Mesothelial cell of epicardium (in vitro differentiated cells): ENCODE data around the gene XKR7. TPM values are rescaled to one million over a fixed set of nuclear protein-coding genes. Genes with fewer than 3 reads are reported as not detected.
"Not testable (repeated sequence)": the region's sequence is repeated elsewhere in the genome, so short reads cannot be mapped to it uniquely, and the experiment has no call there.

Experiments
- DNase-seq, 2 experiments: peaks; one replicate each; pipeline ENCODE4 v3.0.0; 2021; ENCODE audit warnings: low spot score in 2 of 2; ENCODE audit not compliant: unreplicated experiment in 2 of 2
- H3K27ac Mint-ChIP-seq: 2 replicates; pipeline ENCODE4 v1.8.0; 2021; ENCODE audit warnings: mixed read lengths
- H3K27me3 Mint-ChIP-seq: 2 replicates; pipeline ENCODE4 v1.8.0; 2021; ENCODE audit warnings: low read depth, mixed read lengths
- H3K36me3 Mint-ChIP-seq: 2 replicates; pipeline ENCODE4 v1.8.0; 2021; ENCODE audit warnings: mixed read lengths
- H3K4me1 Mint-ChIP-seq: 2 replicates; pipeline ENCODE4 v1.8.0; 2021; ENCODE audit warnings: mixed read lengths
- H3K4me3 Mint-ChIP-seq: 2 replicates; pipeline ENCODE4 v1.8.0; 2021; ENCODE audit warnings: mild to moderate bottlenecking, moderate library complexity, mixed read lengths
- H3K9me3 Mint-ChIP-seq: 2 replicates; pipeline ENCODE4 v1.8.0; 2021; ENCODE audit warnings: mixed read lengths
- total RNA-seq: library from RNA; stranded (reverse); gene quantifications from 3 replicates; pipeline ENCODE4 v1.2.1, GENCODE V29; 2021
- TF ChIP-seq, protein P1 (sequence below): fragments of 200-600 bp; sonication (generic); IDR thresholded peaks from one replicate; pipeline ENCODE4 v1.5.0; 2021; ENCODE audit warnings: antibody characterized with exemption; ENCODE audit not compliant: unreplicated experiment

Gene XKR7
- total RNA-seq, 1 donor from 2014 or later: 0.25 TPM

DNA sequence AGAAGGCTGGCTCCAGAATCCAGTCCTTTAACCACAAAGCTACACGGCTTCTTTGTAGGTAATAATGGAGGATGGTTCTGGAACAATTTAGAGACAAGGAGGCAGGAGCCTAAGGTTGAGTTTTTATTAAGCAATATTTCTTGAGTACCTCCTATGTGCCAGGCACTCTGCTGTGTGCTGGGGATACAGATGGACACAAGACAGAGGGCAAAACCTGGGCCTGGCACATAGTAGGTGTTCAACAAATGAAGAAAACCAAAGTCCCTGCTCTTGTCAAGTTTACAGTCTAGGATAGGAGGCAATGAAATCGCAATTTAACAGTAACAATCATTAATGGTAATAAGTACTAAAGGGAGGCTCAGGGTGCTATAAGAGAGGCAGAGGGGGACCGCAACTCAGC lies 59.7 kb downstream of the XKR7 start:
- Mint-ChIP-seq H3K4me3 (no peak overlapping the region), H3K9me3 (no peaks in the 10 kb centered on the region), H3K36me3 (no peaks in the 10 kb centered on the region), H3K4me1 (no peaks in the 10 kb centered on the region), H3K27me3 (peaks cover 67% of the 10 kb centered on the region), H3K27ac (no peak overlapping the region)
- TF ChIP-seq, protein P1, sequence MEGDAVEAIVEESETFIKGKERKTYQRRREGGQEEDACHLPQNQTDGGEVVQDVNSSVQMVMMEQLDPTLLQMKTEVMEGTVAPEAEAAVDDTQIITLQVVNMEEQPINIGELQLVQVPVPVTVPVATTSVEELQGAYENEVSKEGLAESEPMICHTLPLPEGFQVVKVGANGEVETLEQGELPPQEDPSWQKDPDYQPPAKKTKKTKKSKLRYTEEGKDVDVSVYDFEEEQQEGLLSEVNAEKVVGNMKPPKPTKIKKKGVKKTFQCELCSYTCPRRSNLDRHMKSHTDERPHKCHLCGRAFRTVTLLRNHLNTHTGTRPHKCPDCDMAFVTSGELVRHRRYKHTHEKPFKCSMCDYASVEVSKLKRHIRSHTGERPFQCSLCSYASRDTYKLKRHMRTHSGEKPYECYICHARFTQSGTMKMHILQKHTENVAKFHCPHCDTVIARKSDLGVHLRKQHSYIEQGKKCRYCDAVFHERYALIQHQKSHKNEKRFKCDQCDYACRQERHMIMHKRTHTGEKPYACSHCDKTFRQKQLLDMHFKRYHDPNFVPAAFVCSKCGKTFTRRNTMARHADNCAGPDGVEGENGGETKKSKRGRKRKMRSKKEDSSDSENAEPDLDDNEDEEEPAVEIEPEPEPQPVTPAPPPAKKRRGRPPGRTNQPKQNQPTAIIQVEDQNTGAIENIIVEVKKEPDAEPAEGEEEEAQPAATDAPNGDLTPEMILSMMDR: no peak
- DNase-seq: no peak

DNA sequence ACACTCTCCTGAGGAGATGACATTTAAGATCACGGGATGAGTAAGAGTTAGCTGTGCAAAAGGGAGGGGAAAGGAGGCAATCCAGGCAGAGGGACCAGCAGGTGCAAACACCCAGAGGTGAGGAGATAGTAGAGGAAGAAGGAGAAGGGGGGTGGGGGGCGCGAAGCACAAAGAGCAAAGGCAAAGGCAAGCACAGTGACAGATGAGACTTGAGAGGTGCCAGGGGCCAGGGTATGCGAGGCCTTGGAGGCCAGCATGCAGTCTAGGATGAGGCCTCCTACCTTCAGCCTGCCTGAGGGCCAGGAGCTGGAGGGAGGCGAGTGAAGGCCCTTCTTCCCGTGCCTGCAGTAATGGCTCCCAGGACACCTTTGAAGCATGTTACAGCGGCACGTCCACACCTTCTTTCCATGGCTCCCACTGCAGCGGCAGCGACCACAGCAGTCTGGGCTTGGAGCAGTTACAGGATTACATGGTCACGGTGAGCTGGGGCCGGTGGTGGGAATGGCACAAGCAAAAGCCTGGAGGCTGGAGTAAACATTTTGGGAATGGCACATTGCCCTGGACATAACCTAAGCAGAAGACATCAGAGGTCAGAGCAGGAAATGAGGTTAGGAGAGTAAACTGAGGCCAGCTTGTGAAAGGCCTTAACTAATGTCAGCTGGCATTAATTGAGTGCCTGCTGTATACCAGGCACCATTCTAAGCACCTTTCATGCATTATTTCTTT lies 60.9 kb downstream of the XKR7 start:
- no peak for DNase-seq
- H3K27ac Mint-ChIP-seq: no peak overlapping the region
- H3K9me3 Mint-ChIP-seq: no peaks in the 10 kb centered on the region

DNA sequence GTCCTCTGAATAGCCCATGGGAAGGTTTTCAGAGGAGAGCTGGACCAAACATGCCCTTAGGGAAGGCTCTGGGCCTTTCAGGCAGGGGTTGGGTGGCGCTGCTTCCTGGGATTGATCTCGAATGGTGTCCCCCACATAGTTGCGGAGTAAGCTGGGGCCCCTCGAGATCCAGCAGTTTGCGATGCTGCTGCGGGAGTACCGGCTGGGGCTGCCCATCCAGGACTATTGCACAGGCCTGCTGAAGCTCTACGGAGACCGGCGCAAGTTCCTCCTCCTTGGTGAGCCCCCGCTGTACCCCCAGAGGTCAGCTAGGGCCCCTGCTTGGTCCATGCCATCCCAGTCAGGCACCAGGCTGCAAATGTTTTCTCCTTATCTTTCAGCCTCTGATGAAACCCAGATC lies 61.6 kb downstream of the XKR7 start:
- H3K9me3 Mint-ChIP-seq: no peaks in the 10 kb centered on the region
- no peaks in the 10 kb centered on the region for H3K4me1 Mint-ChIP-seq
- TF ChIP-seq, protein P1: no peak
- H3K36me3 Mint-ChIP-seq: no peaks in the 10 kb centered on the region
- H3K27me3 Mint-ChIP-seq: peaks cover 67% of the 10 kb centered on the region
- H3K27ac Mint-ChIP-seq: no peak overlapping the region
- H3K4me3 Mint-ChIP-seq: no peak overlapping the region
- no peak for DNase-seq

More for the DNA sequence above, 60.9 kb downstream of the XKR7 start:
- Mint-ChIP-seq H3K36me3 (no peaks in the 10 kb centered on the region), H3K4me1 (no peaks in the 10 kb centered on the region), H3K27me3 (peaks cover 67% of the 10 kb centered on the region), H3K4me3 (no peak overlapping the region)
- TF ChIP-seq, protein P1: no peak

- H3K4me1 Mint-ChIP-seq: no peaks in the 10 kb centered on the region
- peaks cover 71% of the 10 kb centered on the region for H3K27me3 Mint-ChIP-seq
- peak overlapping the region; percentile 41 for H3K4me3 Mint-ChIP-seq
- no peak overlapping the region for H3K27ac Mint-ChIP-seq
- H3K36me3 Mint-ChIP-seq: no peaks in the 10 kb centered on the region
- TF ChIP-seq, protein P1: peak; percentile 100
- no peaks in the 10 kb centered on the region for H3K9me3 Mint-ChIP-seq
- DNase-seq: peak; percentile 52 to 79
These were observed 63.3 kb downstream of the XKR7 start for GRCh38 chr20:32031007-32031958.

- Mint-ChIP-seq H3K9me3 (no peaks in the 10 kb centered on the region), H3K36me3 (no peaks in the 10 kb centered on the region), H3K4me3 (no peak overlapping the region), H3K4me1 (no peaks in the 10 kb centered on the region), H3K27ac (no peak overlapping the region), H3K27me3 (peaks cover 83% of the 10 kb centered on the region)
- no peak for DNase-seq
- TF ChIP-seq, protein P1: no peak
These were observed 65.4 kb downstream of the XKR7 start for GRCh38 chr20:32033316-32033715.

DNA sequence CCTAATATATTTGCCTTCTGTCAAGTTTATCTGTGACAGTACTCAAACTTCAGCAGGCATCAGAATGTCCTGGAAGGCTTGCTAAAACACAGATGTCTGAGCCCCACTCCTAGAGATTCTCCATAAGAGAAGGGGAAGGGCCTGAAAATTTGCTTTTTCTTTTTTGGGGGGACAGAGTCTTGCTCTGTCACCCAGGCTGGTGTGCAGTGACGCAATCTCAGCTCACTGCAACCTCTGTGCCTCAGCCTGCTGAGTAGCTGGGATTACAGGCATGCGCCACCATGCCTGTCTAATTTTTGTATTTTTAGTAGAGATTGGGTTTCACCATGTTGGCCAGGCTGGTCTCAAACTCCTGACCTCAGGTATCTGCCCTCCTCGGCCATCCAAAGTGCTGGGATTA lies 65.8 kb downstream of the XKR7 start:
- not testable (repeated sequence) for H3K4me1 Mint-ChIP-seq, DNase-seq, H3K4me3 Mint-ChIP-seq, H3K27ac Mint-ChIP-seq, H3K36me3 Mint-ChIP-seq, H3K9me3 Mint-ChIP-seq
- peaks cover 81% of the 10 kb centered on the region for H3K27me3 Mint-ChIP-seq
